ENCODE results near the gene CLCA2.

Gene CLCA2

DNA sequence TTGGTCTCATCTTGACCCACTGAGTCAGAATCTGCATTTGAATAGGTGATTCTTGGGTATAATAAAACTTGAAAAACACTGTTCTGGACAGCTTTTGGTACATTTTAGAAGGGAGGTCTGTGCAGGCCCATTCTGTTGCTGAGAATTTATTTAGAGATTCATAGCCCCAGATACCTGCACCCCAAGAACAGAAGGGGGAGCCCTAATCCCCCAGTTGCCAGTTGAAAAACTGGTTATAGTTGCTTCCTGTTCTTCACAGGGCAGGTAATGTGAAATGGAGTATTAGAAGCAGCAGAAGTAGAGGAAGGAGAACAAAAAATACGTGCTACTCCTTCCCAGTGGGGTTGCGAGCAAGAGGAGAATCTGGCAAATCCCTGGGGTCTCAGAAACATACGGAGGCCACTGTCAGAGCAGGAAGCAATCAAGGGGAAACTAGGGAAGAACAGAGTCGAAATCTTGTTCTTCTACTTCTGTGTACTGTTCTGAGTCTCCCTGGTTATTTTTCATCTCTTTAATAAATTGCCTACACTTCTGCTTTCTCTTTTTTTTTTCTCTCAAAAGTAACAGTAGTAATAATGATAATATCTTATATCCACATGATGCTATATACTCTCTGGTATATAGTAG, 4.6 kb upstream of the CLCA2 start:
- Mint-ChIP-seq H3K27me3 (ENCODE audit: low read depth, poor library complexity) (peaks cover 11% of the 10 kb centered on the region), H3K4me1 (peaks cover 6% of the 10 kb centered on the region), H3K4me3 (no peak overlapping the region), H3K9me3 (no peaks in the 10 kb centered on the region), H3K27ac (no peak overlapping the region), H3K36me3 (ENCODE audit: low read depth) (no peaks in the 10 kb centered on the region)
- TF ChIP-seq, protein P1, sequence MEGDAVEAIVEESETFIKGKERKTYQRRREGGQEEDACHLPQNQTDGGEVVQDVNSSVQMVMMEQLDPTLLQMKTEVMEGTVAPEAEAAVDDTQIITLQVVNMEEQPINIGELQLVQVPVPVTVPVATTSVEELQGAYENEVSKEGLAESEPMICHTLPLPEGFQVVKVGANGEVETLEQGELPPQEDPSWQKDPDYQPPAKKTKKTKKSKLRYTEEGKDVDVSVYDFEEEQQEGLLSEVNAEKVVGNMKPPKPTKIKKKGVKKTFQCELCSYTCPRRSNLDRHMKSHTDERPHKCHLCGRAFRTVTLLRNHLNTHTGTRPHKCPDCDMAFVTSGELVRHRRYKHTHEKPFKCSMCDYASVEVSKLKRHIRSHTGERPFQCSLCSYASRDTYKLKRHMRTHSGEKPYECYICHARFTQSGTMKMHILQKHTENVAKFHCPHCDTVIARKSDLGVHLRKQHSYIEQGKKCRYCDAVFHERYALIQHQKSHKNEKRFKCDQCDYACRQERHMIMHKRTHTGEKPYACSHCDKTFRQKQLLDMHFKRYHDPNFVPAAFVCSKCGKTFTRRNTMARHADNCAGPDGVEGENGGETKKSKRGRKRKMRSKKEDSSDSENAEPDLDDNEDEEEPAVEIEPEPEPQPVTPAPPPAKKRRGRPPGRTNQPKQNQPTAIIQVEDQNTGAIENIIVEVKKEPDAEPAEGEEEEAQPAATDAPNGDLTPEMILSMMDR (IDR thresholded peaks at IDR 0.05) = no peak
- no peak for DNase-seq

DNA sequence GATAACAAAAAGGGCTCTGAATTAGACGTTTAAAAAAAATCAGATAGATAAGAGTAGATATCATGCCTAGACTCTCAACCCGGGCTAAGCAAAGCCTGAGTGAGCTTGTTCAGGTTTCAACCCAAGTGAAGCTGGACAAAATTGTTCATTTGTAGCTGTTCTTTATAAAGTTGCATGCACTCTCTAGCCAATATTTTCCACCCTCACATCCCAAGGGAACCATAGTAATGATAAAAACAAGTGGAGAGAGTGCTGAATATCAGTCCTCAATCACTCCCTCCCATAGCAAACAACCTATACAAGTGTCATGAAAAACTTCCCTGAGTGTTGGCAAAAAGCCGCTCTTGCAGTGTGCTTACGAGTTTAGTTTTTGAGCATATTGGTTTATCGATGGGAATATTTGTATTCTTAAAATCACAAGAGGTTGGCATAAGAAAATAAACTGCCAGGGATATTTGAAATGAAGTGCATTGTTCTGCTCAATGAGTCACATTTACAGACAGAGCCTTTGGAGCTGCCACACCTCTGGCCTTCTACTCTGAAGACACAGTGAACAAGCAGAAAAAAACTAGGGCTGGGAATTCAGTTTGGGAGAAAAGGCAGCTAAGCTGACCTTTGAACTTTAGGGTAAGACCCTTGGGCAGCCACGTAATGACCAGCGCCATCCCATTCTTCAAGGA, 2.2 kb upstream of the CLCA2 start:
- Mint-ChIP-seq H3K4me1 (peaks cover 6% of the 10 kb centered on the region), H3K36me3 (ENCODE audit: low read depth) (no peaks in the 10 kb centered on the region), H3K27me3 (ENCODE audit: low read depth, poor library complexity) (peaks cover 15% of the 10 kb centered on the region), H3K27ac (no peak overlapping the region), H3K4me3 (no peak overlapping the region), H3K9me3 (no peaks in the 10 kb centered on the region)
- DNase-seq = no peak
- TF ChIP-seq, protein P1 (IDR thresholded peaks at IDR 0.05) = no peak

DNA sequence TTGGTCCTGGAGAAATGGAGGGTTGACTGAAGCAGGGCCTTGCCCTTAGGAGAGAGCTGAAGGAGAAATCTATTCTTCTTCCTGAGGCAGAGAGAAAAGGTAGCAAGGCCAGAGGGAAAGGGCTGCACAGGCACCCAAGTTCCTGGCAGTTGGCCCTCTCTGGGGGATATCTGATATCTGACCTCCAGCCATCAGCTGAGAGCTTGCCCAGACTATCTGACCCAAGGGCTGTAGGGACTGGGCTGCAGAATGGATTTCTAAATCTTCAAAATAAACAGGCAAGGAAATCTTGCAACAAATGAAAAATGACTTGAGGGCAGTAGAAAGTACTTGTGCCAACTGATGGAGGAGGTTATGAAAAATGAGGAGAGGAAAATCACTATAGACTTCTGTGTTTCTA, 498 bp upstream of the CLCA2 start:
- DNase-seq = no peak
- peaks cover 15% of the 10 kb centered on the region for H3K27me3 Mint-ChIP-seq (ENCODE audit: low read depth, poor library complexity)
- H3K4me3 Mint-ChIP-seq = no peak overlapping the region
- no peak overlapping the region for H3K27ac Mint-ChIP-seq
- no peaks in the 10 kb centered on the region for H3K36me3 Mint-ChIP-seq (ENCODE audit: low read depth)
- H3K4me1 Mint-ChIP-seq = peaks cover 6% of the 10 kb centered on the region
- no peaks in the 10 kb centered on the region for H3K9me3 Mint-ChIP-seq
- TF ChIP-seq, protein P1 (IDR thresholded peaks at IDR 0.05) = no peak

DNA sequence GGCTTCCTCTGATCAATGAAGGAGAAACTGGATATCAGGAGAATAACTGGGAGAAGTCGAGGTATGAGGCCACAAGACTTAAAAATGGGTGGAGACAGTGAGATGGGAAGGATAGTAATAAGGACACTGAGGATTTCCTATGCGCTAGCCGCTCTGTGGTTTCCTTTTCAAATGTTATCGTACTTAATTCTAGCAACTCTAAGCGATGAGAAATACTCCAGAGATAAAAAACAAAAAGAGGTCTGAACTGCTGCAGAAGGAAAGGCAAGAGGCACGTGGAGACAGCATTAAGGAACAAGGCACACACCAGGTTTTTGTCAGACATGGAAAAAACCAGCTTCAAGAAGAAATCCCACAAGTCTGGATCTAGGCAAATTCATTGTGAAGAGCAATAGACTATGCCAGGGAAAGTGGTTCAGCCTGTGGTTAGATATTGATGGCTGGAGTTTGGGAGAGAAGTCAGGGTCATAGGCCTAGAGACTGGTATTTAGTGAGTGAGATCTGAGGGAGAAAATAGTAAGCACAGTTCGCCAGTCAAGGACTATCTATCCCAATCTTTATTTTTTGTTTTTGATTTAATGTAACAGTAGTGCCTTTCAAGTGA, 5.3 kb downstream of the CLCA2 start:
- Mint-ChIP-seq H3K27me3 (ENCODE audit: low read depth, poor library complexity) (peaks cover 12% of the 10 kb centered on the region), H3K36me3 (ENCODE audit: low read depth) (no peaks in the 10 kb centered on the region), H3K9me3 (no peaks in the 10 kb centered on the region), H3K4me3 (no peak overlapping the region), H3K27ac (no peak overlapping the region), H3K4me1 (no peaks in the 10 kb centered on the region)
- no peak for DNase-seq
- TF ChIP-seq, protein P1 (IDR thresholded peaks at IDR 0.05) = no peak

DNA sequence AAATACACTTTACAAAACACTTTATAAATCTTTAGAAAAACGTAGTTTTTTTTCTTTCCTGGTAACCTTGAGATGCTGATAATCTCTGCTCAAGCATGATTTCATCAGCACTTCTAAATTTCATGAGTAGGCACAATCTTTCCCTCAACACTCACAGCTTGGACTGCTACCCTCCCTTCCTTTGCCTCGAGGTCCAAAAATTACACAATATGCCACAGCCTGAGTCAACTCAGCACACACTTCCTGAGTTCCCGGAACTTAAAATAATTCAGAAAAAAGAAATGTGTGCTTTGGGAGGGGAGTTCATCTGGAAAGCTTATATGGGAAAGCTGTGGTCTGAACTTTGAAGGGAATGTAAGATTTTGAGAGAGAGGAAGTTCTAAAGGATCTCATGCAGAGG, 5.9 kb downstream of the CLCA2 start:
- TF ChIP-seq, protein P1 (IDR thresholded peaks at IDR 0.05) = no peak
- H3K27ac Mint-ChIP-seq = no peak overlapping the region
- no peaks in the 10 kb centered on the region for H3K36me3 Mint-ChIP-seq (ENCODE audit: low read depth)
- no peak overlapping the region for H3K4me3 Mint-ChIP-seq
- H3K4me1 Mint-ChIP-seq = no peaks in the 10 kb centered on the region
- no peak for DNase-seq
- peaks cover 14% of the 10 kb centered on the region for H3K27me3 Mint-ChIP-seq (ENCODE audit: low read depth, poor library complexity)
- H3K9me3 Mint-ChIP-seq = no peaks in the 10 kb centered on the region
